GM10266 (cell line): ENCODE measurements around the gene KCNRG.

Source experiments
- DNase-seq: peaks from one replicate; pipeline ENCODE4 v3.0.0; 2012; ENCODE audit errors: extremely low spot score
- CTCF ChIP-seq: IDR thresholded peaks from 2 replicates; pipeline ENCODE4 v1.5.1; 2012; ENCODE audit warnings: mild to moderate bottlenecking, low read depth; ENCODE audit not compliant: control insufficient read depth, insufficient read depth; ENCODE audit errors: missing control alignments

KCNRG gene

GRCh38 chr13:50012396-50013169 lies 2.7 kb upstream of the KCNRG start:
- TF ChIP-seq CTCF, result no peak
- no peak for DNase-seq

DNA sequence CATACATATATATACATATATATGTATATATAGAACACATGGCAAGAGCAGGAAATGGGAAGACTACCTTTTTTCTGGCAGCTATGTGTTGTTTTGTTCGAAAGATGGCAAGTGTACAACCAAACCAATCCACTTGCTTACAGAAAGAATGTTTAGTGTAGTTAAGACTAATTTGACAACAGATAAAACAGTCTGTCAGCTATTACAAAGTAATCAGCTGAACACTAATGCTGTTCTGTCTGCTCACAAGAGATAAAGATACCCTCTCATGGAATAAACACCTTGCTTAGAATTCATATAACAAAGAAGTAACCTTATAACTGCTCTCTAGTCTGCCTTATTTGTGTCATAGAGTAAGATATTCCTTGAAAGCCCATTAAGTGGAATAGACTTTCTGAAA lies 858 bp upstream of the KCNRG start:
- TF ChIP-seq CTCF, result no peak
- no peak for DNase-seq

DNA sequence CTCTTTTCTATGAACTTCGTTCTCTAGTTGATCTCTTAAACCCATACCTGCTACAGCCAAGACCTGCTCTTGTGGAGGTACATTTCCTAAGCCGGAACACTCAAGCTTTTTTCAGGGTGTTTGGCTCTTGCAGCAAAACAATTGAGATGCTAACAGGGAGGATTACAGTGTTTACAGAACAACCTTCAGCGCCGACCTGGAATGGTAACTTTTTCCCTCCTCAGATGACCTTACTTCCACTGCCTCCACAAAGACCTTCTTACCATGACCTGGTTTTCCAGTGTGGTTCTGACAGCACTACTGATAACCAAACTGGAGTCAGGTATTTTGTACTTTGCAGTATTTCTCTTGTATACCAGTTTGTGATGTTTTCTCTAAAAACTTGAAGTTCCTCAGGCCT lies 506 bp downstream of the KCNRG start:
- TF ChIP-seq CTCF, result no peak
- no peak for DNase-seq

GRCh38 chr13:50016444-50016843 lies 1.2 kb downstream of the KCNRG start:
- no peak for TF ChIP-seq CTCF
- DNase-seq, result no peak

- TF ChIP-seq CTCF, result no peak
- DNase-seq, result no peak
Observed at GRCh38 chr13:50017819-50018218, 2.6 kb downstream of the KCNRG start.

DNA sequence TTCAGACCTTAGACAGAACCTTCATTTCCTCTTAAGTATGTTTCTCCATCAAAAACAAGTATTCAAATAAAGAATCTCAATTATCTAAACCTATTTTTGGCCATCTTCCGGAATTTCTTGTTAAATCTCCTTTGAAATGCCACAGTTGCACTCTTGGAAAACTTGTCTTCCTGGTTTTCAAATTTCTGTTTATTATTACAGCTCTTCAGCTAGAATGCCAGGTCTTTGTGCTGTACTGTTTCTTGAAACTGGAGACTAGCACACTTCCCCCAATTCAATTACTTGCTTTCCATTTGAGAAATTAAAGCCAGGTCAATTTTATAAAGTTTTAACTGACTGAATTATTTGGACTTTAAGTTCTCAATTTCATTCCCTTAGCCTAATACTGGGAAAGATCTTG lies 10.2 kb downstream of the KCNRG start:
- no peak for TF ChIP-seq CTCF
- DNase-seq, result no peak

DNA sequence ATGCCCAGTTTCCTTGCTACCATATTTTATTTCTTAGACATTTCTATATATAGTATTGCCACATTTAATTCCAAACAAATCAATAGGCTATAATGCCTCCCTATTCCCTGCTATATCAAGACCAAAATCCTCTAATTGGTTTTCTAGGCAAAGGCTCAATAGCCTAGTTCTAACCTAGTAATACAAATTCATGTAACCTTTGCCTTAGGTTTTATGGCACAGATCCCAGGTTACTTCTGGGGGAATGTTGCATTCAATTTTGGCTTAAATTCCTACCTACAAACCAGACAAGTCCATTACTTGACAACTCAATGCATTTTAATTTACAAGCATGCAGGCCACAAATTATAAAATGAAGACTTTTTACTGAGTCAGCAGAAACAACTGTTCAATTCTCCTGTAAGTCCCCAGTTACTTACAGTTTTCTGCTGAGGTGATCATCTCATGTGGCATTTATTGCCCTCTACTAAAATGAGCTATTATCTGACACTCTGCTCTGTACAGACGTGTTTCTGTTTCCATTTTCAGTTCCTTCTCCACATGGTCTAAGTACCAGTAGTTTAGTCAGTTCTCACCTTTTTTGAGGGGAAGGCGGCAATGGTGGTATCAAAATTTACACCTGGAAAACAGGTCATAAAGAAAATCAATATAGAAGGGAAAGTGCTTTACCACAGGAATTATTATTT lies 11.7 kb downstream of the KCNRG start:
- TF ChIP-seq CTCF, result no peak
- DNase-seq, result peak; percentile 44
